ENCODE measurements around the gene NCAM1. TPM values are rescaled to one million over a fixed set of nuclear protein-coding genes. Genes with fewer than 3 reads are reported as not detected.

The NCAM1 gene
- total RNA-seq, 1 experiment from 2014 or later: 0.22 TPM

DNA sequence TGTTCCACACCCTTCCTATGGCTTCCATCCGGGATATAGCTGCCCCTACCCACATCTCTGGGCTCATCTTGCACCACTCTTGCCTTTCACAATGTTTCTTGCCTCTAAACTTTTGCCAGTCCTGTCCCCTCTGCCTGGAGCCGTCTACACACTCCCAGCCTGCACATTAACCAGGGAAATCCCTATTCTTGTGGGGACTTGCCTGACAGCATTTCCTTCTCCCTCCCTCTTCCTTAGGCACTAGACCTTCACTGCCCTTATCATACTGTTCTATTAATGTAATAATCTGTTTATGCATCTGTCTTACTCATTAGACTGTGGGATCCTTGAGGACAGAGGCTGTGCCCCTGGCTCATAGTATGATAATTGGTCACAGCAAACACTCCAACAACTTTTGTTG is 347.4 kb downstream of the NCAM1 start (continued):
- TF ChIP-seq ATF3 (IDR thresholded peaks at IDR 0.05) (no peak), SIN3A (IDR thresholded peaks at IDR 0.05; ENCODE audit: low read depth) (no peak), SRF (IDR thresholded peaks at IDR 0.05; ENCODE audit: low read depth) (no peak), EZH2phosphoT487 (IDR thresholded peaks at IDR 0.05; ENCODE audit: borderline replicate concordance) (no peak), POLR2A (IDR thresholded peaks at IDR 0.05; ENCODE audit: borderline replicate concordance, extremely low read depth, insufficient read depth, insufficient read length) (no peak), FOSL1 (IDR thresholded peaks at IDR 0.05; ENCODE audit: low read depth) (no peak), ELF1 (IDR thresholded peaks at IDR 0.05; ENCODE audit: borderline replicate concordance, low read depth) (no peak)

- no peaks in the 10 kb centered on the region for H3K9me2 ChIP-seq (ENCODE audit: insufficient read depth)
- H3K79me2 ChIP-seq (ENCODE audit: insufficient read depth, low read length): no peaks in the 10 kb centered on the region
- peaks cover 9% of the 10 kb centered on the region; the same call in 1 of the 2 replicates for H3K27me3 ChIP-seq (ENCODE audit: insufficient read depth, low read length)
- H3K4me2 ChIP-seq (ENCODE audit: low read length): no peak overlapping the region
- no peaks in the 10 kb centered on the region for H3K9me3 ChIP-seq (ENCODE audit: control insufficient read depth in 1 of 2, insufficient read depth in 1 of 2, low read depth in 1 of 2, low read length in 2 of 2)
- POLR2A ChIA-PET: no interaction called here
- DNase-seq (ENCODE audit: low read depth, low spot score) (no peak), ATAC-seq (no peak)
- intact Hi-C loops (cut with micrococcal nuclease): loop anchor here (10.0 kb wide), 1 partner anchor 563 kb away; the partner anchor contains the start of gene USP28
- CTCF ChIA-PET: no interaction called here
- TF ChIP-seq POLR2AphosphoS5 (IDR thresholded peaks at IDR 0.05; ENCODE audit: low read depth, low read length): no peak
- no peak for TF ChIP-seq EZH2phosphoT487 (IDR thresholded peaks at IDR 0.05; ENCODE audit: borderline replicate concordance)
- no peak for TF ChIP-seq ZFX (IDR thresholded peaks at IDR 0.05)
- no peak for TF ChIP-seq ATF3 (IDR thresholded peaks at IDR 0.05)
- no peak for TF ChIP-seq FOSL1 (IDR thresholded peaks at IDR 0.05; ENCODE audit: low read depth)
- RAD21 ChIA-PET (ENCODE audit: low non-redundant PET in 1 of 2, low total read pairs in 2 of 2, uncharacterized antibody in 2 of 2, unreplicated experiment in 2 of 2): no interaction called here
- no peak overlapping the region for H3K27ac ChIP-seq (ENCODE audit: low read depth, low read length)
- H2AFZ ChIP-seq (ENCODE audit: low read depth, low read length, poor library complexity, severe bottlenecking): no peak overlapping the region
- H3K4me1 ChIP-seq (ENCODE audit: control insufficient read depth in 1 of 2, insufficient read depth in 2 of 2, low read length in 2 of 2): peaks cover 8 to 15% of the 10 kb centered on the region in 2 experiments; a peak in 3 of 4 replicates
- H3K9ac ChIP-seq (ENCODE audit: low read length): no peak overlapping the region
- no TSS peak for BruUV-seq (replicated peaks)
- no peaks in the 10 kb centered on the region for H4K20me1 ChIP-seq (ENCODE audit: insufficient read depth)
- no peak overlapping the region for H3K4me3 ChIP-seq (replicated peaks in 1 of 2; ENCODE audit: low read depth in 1 of 2, low read length in 2 of 2)
- H3K36me3 ChIP-seq (ENCODE audit: control insufficient read depth in 1 of 2, insufficient read depth in 2 of 2, low read length in 2 of 2): no peaks in the 10 kb centered on the region
Measured at GRCh38 chr11:113311536-113311935, 350.3 kb downstream of the NCAM1 start.
